ENCODE results near the gene MTFR1L. TPM values are rescaled to one million over a fixed set of nuclear protein-coding genes. Genes with fewer than 3 reads are reported as not detected.

The MTFR1L gene
- total RNA-seq, 1 donor from 2014 or later: 30.0 TPM

DNA sequence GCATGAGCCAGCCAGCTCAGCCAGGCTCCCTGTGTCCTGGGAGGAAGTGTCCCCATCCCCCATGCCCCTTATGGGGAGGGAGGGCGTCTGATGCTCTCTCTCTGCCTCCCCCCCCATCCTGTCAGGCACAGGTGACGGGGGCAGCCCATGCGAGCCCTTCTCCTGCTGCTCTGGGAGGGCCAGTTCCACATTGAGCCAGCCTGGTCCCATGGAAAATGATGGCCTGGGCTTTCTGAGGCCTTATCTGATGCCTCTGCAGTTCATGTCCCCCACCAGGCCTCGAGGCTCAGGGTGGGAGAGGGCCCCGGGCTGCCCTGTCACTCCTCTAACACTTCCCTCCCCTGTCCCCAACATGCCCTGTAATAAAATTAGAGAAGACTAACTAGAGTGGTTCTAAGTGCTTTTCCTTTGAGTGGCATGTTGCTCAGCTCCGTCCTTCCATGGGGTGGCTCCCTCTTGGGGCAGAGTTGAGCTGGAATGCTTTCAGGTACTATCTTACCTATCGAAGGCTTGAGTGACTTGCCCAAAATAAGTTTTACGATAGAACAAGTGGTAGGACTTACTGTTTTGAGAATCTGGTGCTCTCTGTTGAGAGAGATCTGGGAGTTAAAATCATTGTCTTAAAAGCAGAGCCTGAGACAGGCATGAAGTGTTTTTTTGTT lies 1.8 kb upstream of the MTFR1L start:
- H3K27ac Mint-ChIP-seq: no peak overlapping the region
- peaks cover 31% of the 10 kb centered on the region for H3K4me1 Mint-ChIP-seq
- peak; percentile 56 for DNase-seq
- H3K9me3 Mint-ChIP-seq: no peaks in the 10 kb centered on the region
- H3K4me3 Mint-ChIP-seq: peak overlapping the region; percentile 96
- no peaks in the 10 kb centered on the region for H3K27me3 Mint-ChIP-seq
- intact Hi-C loops (cut with micrococcal nuclease): no loop called here
- H3K36me3 Mint-ChIP-seq (ENCODE audit: low read depth): peaks cover 5% of the 10 kb centered on the region

DNA sequence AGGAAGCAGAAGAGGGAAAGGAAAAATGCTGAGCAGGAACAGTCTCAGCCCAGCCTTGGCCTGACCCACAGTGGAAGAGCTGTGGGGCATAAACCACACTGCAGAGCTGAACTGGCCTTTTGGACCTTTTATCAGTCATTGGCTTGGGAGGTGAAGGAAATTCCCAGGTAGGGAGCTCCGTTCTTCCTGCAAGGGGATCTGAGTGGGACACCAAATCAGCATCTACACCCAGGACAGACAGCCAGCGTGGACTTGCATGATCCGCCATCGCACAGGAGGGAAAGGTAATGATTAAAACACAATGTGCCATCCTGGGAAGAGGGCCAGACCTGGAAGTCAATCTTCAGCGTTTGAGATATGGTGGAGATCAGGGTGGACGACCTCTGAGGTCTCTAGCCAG lies 1.2 kb upstream of the MTFR1L start:
- Mint-ChIP-seq H3K9me3 (no peaks in the 10 kb centered on the region), H3K4me1 (peaks cover 31% of the 10 kb centered on the region), H3K4me3 (peak overlapping the region; percentile 96), H3K27ac (peak overlapping the region; percentile 92), H3K27me3 (no peaks in the 10 kb centered on the region), H3K36me3 (ENCODE audit: low read depth) (peaks cover 5% of the 10 kb centered on the region)
- no peak for DNase-seq
- intact Hi-C loops (cut with micrococcal nuclease): no loop called here

DNA sequence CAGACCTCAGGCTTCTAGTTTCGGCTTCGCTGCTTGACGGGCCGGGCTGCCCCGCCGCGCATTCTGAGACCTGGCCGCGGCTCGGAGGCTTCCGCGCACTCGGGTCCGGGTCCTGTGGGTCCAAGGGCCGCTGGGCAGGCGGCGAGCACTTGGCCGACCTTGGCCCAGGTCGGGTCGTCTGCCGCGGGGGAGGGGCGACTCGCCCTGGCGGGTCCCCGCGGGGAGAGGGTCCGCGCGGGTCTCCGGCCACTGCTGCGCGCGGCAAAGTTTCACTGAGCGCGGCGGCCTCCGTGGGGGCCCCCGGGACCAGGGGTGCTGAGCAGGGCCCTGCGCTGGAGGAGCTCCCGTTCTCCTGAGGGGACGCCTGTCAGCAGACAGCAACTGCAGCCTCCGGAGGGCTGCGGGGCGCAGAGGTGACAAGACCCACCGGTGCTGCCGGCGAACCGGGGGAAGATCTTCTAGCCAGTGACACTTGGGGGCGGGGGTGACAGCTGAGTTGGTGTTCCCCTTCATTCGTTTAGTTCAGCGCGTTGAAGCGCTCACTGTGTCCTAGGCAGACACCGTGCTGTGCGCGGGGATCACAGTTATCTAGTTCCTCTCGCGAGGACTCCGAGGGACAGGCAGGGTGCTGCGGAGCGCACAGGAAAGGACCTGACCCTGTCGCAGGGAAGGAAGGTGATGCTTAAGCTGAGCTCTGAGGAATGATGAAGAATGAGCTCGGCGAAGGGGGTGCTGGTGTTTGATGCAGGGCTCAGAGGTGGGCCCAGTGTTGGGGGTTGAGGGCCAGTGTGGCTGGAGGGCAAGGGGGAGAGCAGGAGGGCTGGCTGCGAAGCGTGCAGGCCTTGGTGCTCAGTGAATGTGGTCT lies 725 bp downstream of the MTFR1L start:
- peaks cover 31% of the 10 kb centered on the region for H3K4me1 Mint-ChIP-seq
- intact Hi-C loops (cut with micrococcal nuclease): loop anchor here (1.0 kb wide), 1 partner anchor 39 kb away; the partner anchor contains the start of gene AUNIP

GRCh38 chr1:25821112-25821476 lies 1.3 kb downstream of the MTFR1L start:
- Mint-ChIP-seq H3K27me3 (no peaks in the 10 kb centered on the region), H3K27ac (peak overlapping the region; percentile 89), H3K4me3 (peak overlapping the region; percentile 96), H3K36me3 (ENCODE audit: low read depth) (peaks cover 8% of the 10 kb centered on the region), H3K4me1 (peaks cover 31% of the 10 kb centered on the region), H3K9me3 (no peaks in the 10 kb centered on the region)
- intact Hi-C loops (cut with micrococcal nuclease): no loop called here
- no peak for DNase-seq

More for the DNA sequence above, 725 bp downstream of the MTFR1L start:
- H3K36me3 Mint-ChIP-seq (ENCODE audit: low read depth): peaks cover 5% of the 10 kb centered on the region
- peak overlapping the region; percentile 96 for H3K4me3 Mint-ChIP-seq
- no peaks in the 10 kb centered on the region for H3K27me3 Mint-ChIP-seq
- DNase-seq: peak; percentile 93
- H3K27ac Mint-ChIP-seq: peak overlapping the region; percentile 92
- no peaks in the 10 kb centered on the region for H3K9me3 Mint-ChIP-seq

GRCh38 chr1:25821630-25822091 lies 1.9 kb downstream of the MTFR1L start:
- intact Hi-C loops (cut with micrococcal nuclease): no loop called here

GRCh38 chr1:25825605-25826004 lies 5.9 kb downstream of the MTFR1L start:
- Mint-ChIP-seq H3K27ac (no peak overlapping the region), H3K4me3 (no peak overlapping the region), H3K4me1 (peaks cover 13% of the 10 kb centered on the region), H3K27me3 (no peaks in the 10 kb centered on the region), H3K9me3 (no peaks in the 10 kb centered on the region), H3K36me3 (ENCODE audit: low read depth) (peaks cover 34% of the 10 kb centered on the region)
- intact Hi-C loops (cut with micrococcal nuclease): no loop called here
- no peak for DNase-seq

More at GRCh38 chr1:25821630-25822091, 1.9 kb downstream of the MTFR1L start:
- Mint-ChIP-seq H3K36me3 (ENCODE audit: low read depth) (peaks cover 11% of the 10 kb centered on the region), H3K27me3 (no peaks in the 10 kb centered on the region), H3K4me3 (peak overlapping the region; percentile 96), H3K27ac (peak overlapping the region; percentile 89), H3K4me1 (peaks cover 31% of the 10 kb centered on the region), H3K9me3 (no peaks in the 10 kb centered on the region)
- peak; percentile 56 for DNase-seq

DNA sequence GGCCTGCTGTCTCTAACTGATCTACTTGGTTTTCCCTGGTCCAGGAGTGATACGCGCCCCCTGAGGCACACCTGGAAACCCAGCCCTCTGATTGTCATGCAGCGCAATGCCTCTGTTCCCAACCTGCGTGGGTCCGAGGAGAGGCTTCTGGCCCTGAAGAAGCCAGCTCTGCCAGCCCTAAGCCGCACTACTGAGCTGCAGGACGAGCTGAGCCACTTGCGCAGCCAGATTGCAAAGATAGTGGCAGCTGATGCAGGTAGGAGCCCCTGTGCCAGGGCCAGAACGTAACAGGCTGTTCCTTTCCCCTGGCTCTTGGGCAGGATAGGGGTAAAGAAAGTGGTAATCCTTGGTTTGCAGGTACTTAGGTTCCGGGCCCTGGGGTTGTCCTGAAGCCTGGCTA lies 6.8 kb downstream of the MTFR1L start:
- H3K4me3 Mint-ChIP-seq: no peak overlapping the region
- H3K27me3 Mint-ChIP-seq: no peaks in the 10 kb centered on the region
- no peaks in the 10 kb centered on the region for H3K9me3 Mint-ChIP-seq
- peaks cover 37% of the 10 kb centered on the region for H3K36me3 Mint-ChIP-seq (ENCODE audit: low read depth)
- no peak for DNase-seq
- intact Hi-C loops (cut with micrococcal nuclease): no loop called here
- no peak overlapping the region for H3K27ac Mint-ChIP-seq
- H3K4me1 Mint-ChIP-seq: peaks cover 4% of the 10 kb centered on the region

DNA sequence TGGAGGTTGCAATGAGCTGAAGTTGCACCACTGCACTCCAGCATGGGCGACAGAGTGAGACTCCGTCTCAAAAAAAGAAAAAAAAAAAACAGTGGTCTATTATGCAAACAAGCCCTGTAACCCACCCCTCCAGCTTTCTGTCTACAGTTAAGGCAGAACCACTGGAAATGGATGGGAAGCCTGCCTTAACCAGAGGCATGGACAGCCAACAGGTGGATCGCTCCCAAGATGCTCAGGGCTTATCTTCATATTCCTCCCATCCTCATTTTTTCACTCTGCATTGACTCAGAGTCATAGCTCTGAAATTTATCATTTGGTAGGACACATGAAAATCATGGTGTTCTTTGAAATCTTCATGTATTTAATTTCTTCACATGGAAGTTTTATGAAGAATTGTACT lies 8.7 kb downstream of the MTFR1L start:
- Mint-ChIP-seq H3K27me3 (no peaks in the 10 kb centered on the region), H3K36me3 (ENCODE audit: low read depth) (peaks cover 43% of the 10 kb centered on the region), H3K9me3 (no peaks in the 10 kb centered on the region), H3K4me3 (no peak overlapping the region), H3K4me1 (no peaks in the 10 kb centered on the region), H3K27ac (no peak overlapping the region)
- intact Hi-C loops (cut with micrococcal nuclease): no loop called here
- no peak for DNase-seq

DNA sequence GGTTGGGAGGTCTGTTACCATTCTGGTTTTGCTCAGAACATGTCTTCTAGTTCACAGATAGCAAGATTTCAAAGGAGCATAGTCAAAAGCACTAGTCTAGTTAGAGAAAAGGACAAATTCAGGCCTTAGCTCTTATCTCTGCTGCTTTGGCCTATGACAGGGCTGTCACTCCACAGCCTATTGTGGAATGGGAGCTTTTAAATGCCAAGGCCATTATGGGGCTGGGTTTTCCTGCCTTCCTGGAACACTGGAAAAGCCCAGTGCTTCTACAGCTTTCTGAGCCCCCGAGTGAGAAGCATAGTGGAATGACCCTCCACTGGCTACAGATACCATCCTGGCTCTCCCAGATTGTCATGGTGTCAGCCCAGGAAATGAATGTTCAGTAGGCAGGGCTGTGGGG lies 9.3 kb downstream of the MTFR1L start:
- Mint-ChIP-seq H3K9me3 (no peaks in the 10 kb centered on the region), H3K27me3 (no peaks in the 10 kb centered on the region), H3K4me3 (no peak overlapping the region), H3K36me3 (ENCODE audit: low read depth) (peaks cover 44% of the 10 kb centered on the region), H3K27ac (no peak overlapping the region), H3K4me1 (no peaks in the 10 kb centered on the region)
- DNase-seq: no peak
- intact Hi-C loops (cut with micrococcal nuclease): no loop called here

GRCh38 chr1:25831569-25832196 lies 11.9 kb downstream of the MTFR1L start:
- intact Hi-C loops (cut with micrococcal nuclease): no loop called here
- H3K36me3 Mint-ChIP-seq (ENCODE audit: low read depth): peaks cover 47% of the 10 kb centered on the region
- no peaks in the 10 kb centered on the region for H3K9me3 Mint-ChIP-seq
- DNase-seq: no peak
- H3K27me3 Mint-ChIP-seq: no peaks in the 10 kb centered on the region
- H3K27ac Mint-ChIP-seq: no peak overlapping the region
- no peak overlapping the region for H3K4me3 Mint-ChIP-seq
- no peaks in the 10 kb centered on the region for H3K4me1 Mint-ChIP-seq

- Mint-ChIP-seq H3K36me3 (ENCODE audit: low read depth) (peaks cover 44% of the 10 kb centered on the region), H3K4me1 (no peaks in the 10 kb centered on the region), H3K9me3 (no peaks in the 10 kb centered on the region), H3K27ac (no peak overlapping the region), H3K27me3 (no peaks in the 10 kb centered on the region), H3K4me3 (no peak overlapping the region)
- intact Hi-C loops (cut with micrococcal nuclease): no loop called here
- no peak for DNase-seq
These were observed 12.7 kb downstream of the MTFR1L start for GRCh38 chr1:25832336-25833037.

GRCh38 chr1:25833158-25833557 lies 13.4 kb downstream of the MTFR1L start:
- peaks cover 41% of the 10 kb centered on the region for H3K36me3 Mint-ChIP-seq (ENCODE audit: low read depth)
- H3K4me3 Mint-ChIP-seq: no peak overlapping the region
- H3K9me3 Mint-ChIP-seq: no peaks in the 10 kb centered on the region
- H3K4me1 Mint-ChIP-seq: no peaks in the 10 kb centered on the region
- H3K27me3 Mint-ChIP-seq: no peaks in the 10 kb centered on the region
- no peak for DNase-seq
- no peak overlapping the region for H3K27ac Mint-ChIP-seq
- intact Hi-C loops (cut with micrococcal nuclease): no loop called here

GRCh38 chr1:25834894-25835293 lies 15.1 kb downstream of the MTFR1L start:
- H3K9me3 Mint-ChIP-seq: no peaks in the 10 kb centered on the region
- H3K4me1 Mint-ChIP-seq: no peaks in the 10 kb centered on the region
- H3K27ac Mint-ChIP-seq: no peak overlapping the region
- H3K36me3 Mint-ChIP-seq (ENCODE audit: low read depth): peaks cover 29% of the 10 kb centered on the region
- H3K27me3 Mint-ChIP-seq: no peaks in the 10 kb centered on the region
- intact Hi-C loops (cut with micrococcal nuclease): no loop called here
- DNase-seq: no peak
- H3K4me3 Mint-ChIP-seq: no peak overlapping the region

All from activated CD4-positive, alpha-beta T cell treated with anti-CD3 and anti-CD28 coated beads, Interleukin-2, amount 10 ng/mL, durations not matched to agents 24 days and 14 days (primary cell).